Bronchial epithelial cell (primary cell): ENCODE data around the gene ADAM8. TPM values are rescaled to one million over a fixed set of nuclear protein-coding genes. Genes with fewer than 3 reads are reported as not detected.

Source experiments
- DNase-seq: peaks from one replicate; pipeline ENCODE4 v3.0.0-alpha.2; 2010; ENCODE audit warnings: low read depth
- FAIRE-seq: peaks from 2 replicates; lab custom pipeline; 2011; peaks lifted over from hg19 to GRCh38; lab: Jason Lieb, UNC
- H3K27me3 ChIP-seq: 2 replicates; pipeline ENCODE4 v1.5.1; 2011; ENCODE audit warnings: low read length; ENCODE audit not compliant: control insufficient read depth, insufficient read depth
- H3K36me3 ChIP-seq: 2 replicates; pipeline ENCODE4 v1.5.1; 2011; ENCODE audit warnings: low read length; ENCODE audit not compliant: control insufficient read depth, insufficient read depth
- H3K4me3 ChIP-seq: 2 replicates; pipeline ENCODE4 v1.5.1; 2011; ENCODE audit warnings: mild to moderate bottlenecking, low read depth, low read length, control low read depth
- CTCF ChIP-seq: IDR thresholded peaks from 2 replicates; pipeline ENCODE4 v1.5.1; 2011; ENCODE audit warnings: mild to moderate bottlenecking, moderate library complexity, low read length, control low read depth, inconsistent platforms; ENCODE audit not compliant: insufficient read depth, severe bottlenecking
- total RNA-seq: library from RNA; depleted of rRNA; stranded (reverse); fragments of >200 nt; gene quantifications from 2 replicates; pipeline ENCODE4 v1.2.1, GENCODE V29; 2014

The ADAM8 gene
- total RNA-seq, 1 donor from 2014 or later, result 34.2 TPM

- TF ChIP-seq CTCF, result no peak
- no peaks in the 10 kb centered on the region for H3K27me3 ChIP-seq
- FAIRE-seq (no peak), DNase-seq (no peak)
- no peak overlapping the region for H3K4me3 ChIP-seq
- no peaks in the 10 kb centered on the region for H3K36me3 ChIP-seq
Observed at GRCh38 chr10:133312769-133313145, 36.1 kb upstream of the ADAM8 start.

GRCh38 chr10:133312016-133312768 is 35.5 kb upstream of the ADAM8 start:
- no peak for FAIRE-seq
- Histone ChIP-seq H3K36me3 (no peaks in the 10 kb centered on the region), H3K4me3 (no peak overlapping the region), H3K27me3 (no peaks in the 10 kb centered on the region)
- no peak for TF ChIP-seq CTCF
- no peak for DNase-seq

GRCh38 chr10:133311570-133311969 is 34.9 kb upstream of the ADAM8 start:
- no peak overlapping the region for H3K4me3 ChIP-seq
- no peaks in the 10 kb centered on the region for H3K27me3 ChIP-seq
- peaks cover 1% of the 10 kb centered on the region for H3K36me3 ChIP-seq
- DNase-seq (no peak), FAIRE-seq (no peak)
- TF ChIP-seq CTCF, result no peak

GRCh38 chr10:133310789-133311188 is 34.1 kb upstream of the ADAM8 start:
- DNase-seq, result no peak
- Histone ChIP-seq H3K27me3 (no peaks in the 10 kb centered on the region), H3K36me3 (peaks cover 1% of the 10 kb centered on the region), H3K4me3 (no peak overlapping the region)
- TF ChIP-seq CTCF, result no peak
- no peak for FAIRE-seq

GRCh38 chr10:133310399-133310755 is 33.7 kb upstream of the ADAM8 start:
- Histone ChIP-seq H3K4me3 (no peak overlapping the region), H3K36me3 (peaks cover 1% of the 10 kb centered on the region), H3K27me3 (no peaks in the 10 kb centered on the region)
- TF ChIP-seq CTCF, result no peak
- FAIRE-seq (no peak), DNase-seq (no peak)
